H1 (cell line): Measurements from ENCODE around the gene GRID1. TPM values are rescaled to one million over a fixed set of nuclear protein-coding genes. Genes with fewer than 3 reads are reported as not detected.

Experiments used
- CTCF ChIA-PET: fragments of 300-600 bp; sonication (Branson Sonifier 250); formaldehyde crosslinking; loops from one replicate; lab custom pipeline; 2021; ENCODE audit not compliant: partially characterized antibody; lab: Charles Lee
- POLR2A ChIA-PET: fragments of 300-600 bp; sonication (Branson Sonifier 250); formaldehyde crosslinking; loops from one replicate; lab custom pipeline; 2021; ENCODE audit warnings: inconsistent platforms; ENCODE audit not compliant: partially characterized antibody; lab: Charles Lee
- DNase-seq, 2 experiments: peaks; one replicate each; pipeline versions ENCODE4 v3.0.0 to v3.0.0-alpha.2; 2010 to 2022; ENCODE audit warnings: low spot score in 2 of 2, low read depth in 1 of 2, mixed read lengths in 1 of 2
- FAIRE-seq: peaks from 2 replicates; lab custom pipeline; 2011; peaks lifted over from hg19 to GRCh38; lab: Jason Lieb, UNC
- H2AFZ ChIP-seq: 2 replicates; pipeline ENCODE4 v1.8.1; 2012; ENCODE audit warnings: low read length, inconsistent platforms
- H2AK5ac ChIP-seq: 2 replicates; pipeline ENCODE4 v1.6.1; 2013; ENCODE audit warnings: low read depth, low read length
- H2BK120ac ChIP-seq: replicated peaks from 2 replicates; pipeline ENCODE3; 2013; ENCODE audit warnings: low read depth, low read length, inconsistent platforms
- H2BK12ac ChIP-seq: 2 replicates; pipeline ENCODE4 v1.6.1; 2013; ENCODE audit warnings: low read depth, low read length
- H2BK15ac ChIP-seq: 2 replicates; pipeline ENCODE4 v1.6.1; 2013; ENCODE audit warnings: low read length
- H2BK20ac ChIP-seq: 2 replicates; pipeline ENCODE4 v1.6.1; 2013; ENCODE audit warnings: low read length
- H2BK5ac ChIP-seq: 2 replicates; pipeline ENCODE4 v1.6.1; 2013; ENCODE audit warnings: low read depth, low read length
- H3K14ac ChIP-seq: 2 replicates; pipeline ENCODE4 v1.6.1; 2013; ENCODE audit warnings: inconsistent platforms; ENCODE audit not compliant: insufficient read length
- H3K18ac ChIP-seq: 2 replicates; pipeline ENCODE4 v1.6.1; 2013; ENCODE audit warnings: low read length; ENCODE audit errors: extremely low read depth
- H3K23ac ChIP-seq: 2 replicates; pipeline ENCODE4 v1.6.1; 2013; ENCODE audit warnings: inconsistent platforms; ENCODE audit not compliant: insufficient read length
- H3K23me2 ChIP-seq: 2 replicates; pipeline ENCODE4 v1.6.1; 2013; ENCODE audit warnings: low read depth, low read length
- H3K27ac ChIP-seq: 2 replicates; pipeline ENCODE4 v1.6.1; 2011; ENCODE audit warnings: low read depth, low read length, inconsistent platforms
- H3K27me3 ChIP-seq, 4 experiments: replicated peaks in 1 of 4; 1 replicate in 1 of 4; 2 replicates in 3 of 4; pipeline versions ENCODE4 v1.6.1 to v1.8.1; 2011 to 2013; ENCODE audit warnings: low read length in 3 of 4, mild to moderate bottlenecking in 3 of 4, inconsistent platforms in 2 of 4, mixed read lengths in 2 of 4, moderate library complexity in 1 of 4; ENCODE audit not compliant: control insufficient read depth in 3 of 4, insufficient read depth in 3 of 4; ENCODE audit errors: extremely low read depth in 1 of 4
- H3K36me3 ChIP-seq, 4 experiments: 2 replicates each; pipeline versions ENCODE4 v1.6.1 to v1.8.1; 2011 to 2013; ENCODE audit warnings: mild to moderate bottlenecking in 4 of 4, low read length in 3 of 4, moderate library complexity in 2 of 4, control low read depth in 1 of 4, inconsistent platforms in 1 of 4; ENCODE audit not compliant: insufficient read depth in 4 of 4, control insufficient read depth in 2 of 4
- H3K4ac ChIP-seq: replicated peaks from 2 replicates; pipeline ENCODE3; 2013; ENCODE audit warnings: low read length, low read depth, mixed read lengths, inconsistent platforms; ENCODE audit not compliant: insufficient read length
- H3K4me1 ChIP-seq, 4 experiments: replicated peaks in 1 of 4; 1 replicate in 1 of 4; 2 replicates in 3 of 4; pipeline versions ENCODE4 v1.6.1 to v1.8.1; 2011 to 2013; ENCODE audit warnings: low read length in 3 of 4, inconsistent platforms in 2 of 4, mixed read lengths in 1 of 4; ENCODE audit not compliant: insufficient read depth in 4 of 4, control insufficient read depth in 3 of 4
- H3K4me2 ChIP-seq, 2 experiments: 2 replicates each; pipeline versions ENCODE4 v1.6.1 to v1.8.1; 2011 to 2013; ENCODE audit warnings: low read depth in 2 of 2, low read length in 2 of 2, control low read depth in 1 of 2, inconsistent platforms in 1 of 2, mild to moderate bottlenecking in 1 of 2; ENCODE audit not compliant: insufficient read depth in 1 of 2
- H3K4me3 ChIP-seq, 4 experiments: fragments of 200-600, 300-600 bp in 1 of 4; sonication (generic), shearing (Covaris generic), sonication (Bioruptor Twin) in 1 of 4; 2 replicates each; pipeline versions ENCODE4 v1.5.1 to v1.8.1; 2011 to 2016; ENCODE audit warnings: low read length in 4 of 4, low read depth in 3 of 4, control low read depth in 2 of 4, inconsistent platforms in 2 of 4, mild to moderate bottlenecking in 2 of 4, mixed read lengths in 1 of 4, moderate library complexity in 1 of 4; ENCODE audit not compliant: insufficient read depth in 2 of 4; ENCODE audit errors: extremely low read depth in 1 of 4
- H3K56ac ChIP-seq: replicated peaks from 2 replicates; pipeline ENCODE3; 2013; ENCODE audit warnings: low read depth, mild to moderate bottlenecking, mixed read lengths, low read length, inconsistent platforms; ENCODE audit not compliant: insufficient read length
- H3K79me1 ChIP-seq: 2 replicates; pipeline ENCODE4 v1.6.1; 2013; ENCODE audit warnings: low read depth, low read length, control low read depth
- H3K79me2 ChIP-seq, 2 experiments: 2 replicates each; pipeline versions ENCODE4 v1.6.1 to v1.8.1; 2012 to 2013; ENCODE audit warnings: low read length in 2 of 2, mild to moderate bottlenecking in 2 of 2, inconsistent platforms in 1 of 2; ENCODE audit not compliant: insufficient read depth in 2 of 2, control insufficient read depth in 1 of 2
- H3K9ac ChIP-seq, 4 experiments: replicated peaks in 1 of 4; 1 replicate in 1 of 4; 2 replicates in 3 of 4; pipeline versions ENCODE4 v1.6.1 to v1.8.1; 2011 to 2013; ENCODE audit warnings: low read depth in 3 of 4, low read length in 3 of 4, control low read depth in 2 of 4, mild to moderate bottlenecking in 2 of 4, moderate library complexity in 2 of 4, inconsistent platforms in 1 of 4; ENCODE audit errors: extremely low read depth in 1 of 4
- H3K9me3 ChIP-seq, 2 experiments: 2 replicates each; pipeline versions ENCODE4 v1.6.1 to v1.8.1; 2012 to 2013; ENCODE audit warnings: mild to moderate bottlenecking in 2 of 2, moderate library complexity in 2 of 2, control low read depth in 1 of 2, inconsistent platforms in 1 of 2, low read depth in 1 of 2, low read length in 1 of 2, mixed read lengths in 1 of 2; ENCODE audit not compliant: insufficient read depth in 2 of 2
- H4K20me1 ChIP-seq, 2 experiments: replicated peaks in 1 of 2; 2 replicates each; pipeline versions ENCODE3 to v1.8.1; 2011 to 2013; ENCODE audit warnings: inconsistent platforms in 2 of 2, low read length in 2 of 2, mild to moderate bottlenecking in 1 of 2; ENCODE audit not compliant: insufficient read depth in 2 of 2, control insufficient read depth in 1 of 2
- H4K5ac ChIP-seq: 2 replicates; pipeline ENCODE4 v1.6.1; 2013; ENCODE audit warnings: low read length, low read depth, mixed read lengths, inconsistent platforms; ENCODE audit not compliant: insufficient read length
- H4K8ac ChIP-seq: 2 replicates; pipeline ENCODE4 v1.8.0; 2013; ENCODE audit warnings: mild to moderate bottlenecking, moderate library complexity, low read length, inconsistent platforms; ENCODE audit not compliant: insufficient read depth; ENCODE audit errors: extremely low read depth
- H4K91ac ChIP-seq: replicated peaks from 2 replicates; pipeline ENCODE3; 2013; ENCODE audit warnings: low read length, mixed read lengths, inconsistent platforms; ENCODE audit not compliant: insufficient read length
- CTCF ChIP-seq, 3 experiments: IDR thresholded peaks; 1 replicate in 2 of 3; 2 replicates in 1 of 3; pipeline versions ENCODE4 v1.5.1 to v1.6.1; 2011; ENCODE audit warnings: low read length in 3 of 3, mild to moderate bottlenecking in 3 of 3, inconsistent platforms in 2 of 3, low read depth in 1 of 3, moderate library complexity in 1 of 3; ENCODE audit not compliant: insufficient read depth in 1 of 3; ENCODE audit errors: control extremely low read depth in 1 of 3
- RAD21 ChIP-seq, 2 experiments: IDR thresholded peaks in 1 of 2; conservative IDR thresholded peaks in 1 of 2; 2 replicates each; pipeline ENCODE4 v1.6.1; 2011; ENCODE audit warnings: low read depth in 2 of 2, low read length in 2 of 2, improper control_type of control experiment in 1 of 2, inconsistent platforms in 1 of 2, mild to moderate bottlenecking in 1 of 2, moderate library complexity in 1 of 2
- RXRA ChIP-seq: IDR thresholded peaks from 2 replicates; pipeline ENCODE4 v1.6.1; 2011; ENCODE audit warnings: low read depth, mild to moderate bottlenecking, low read length, moderate library complexity; ENCODE audit not compliant: insufficient read depth
- SIRT6 ChIP-seq: IDR thresholded peaks from one replicate; pipeline ENCODE4 v1.7.1; 2012; ENCODE audit warnings: low read length, inconsistent platforms
- WGBS, 2 experiments: shearing (Covaris generic) in 1 of 2; methylation state at CpG; one replicate each; pipeline versions ENCODE4 v1.1.6 to v1.1.7; 2013 to 2015; ENCODE audit warnings: low lambda C conversion rate in 2 of 2, mixed read lengths in 2 of 2, inconsistent platforms in 1 of 2, low coverage in 1 of 2, missing lambda C conversion rate in 1 of 2; ENCODE audit not compliant: insufficient replicate concordance in 2 of 2, insufficient coverage in 1 of 2, insufficient read length in 1 of 2; ENCODE audit errors: extremely low coverage in 1 of 2, missing lambda C conversion rate in 1 of 2; 5-methylcytosine and 5-hydroxymethylcytosine counted together
- polyA plus RNA-seq, 7 experiments: library from polyadenylated mRNA; depleted of rRNA in 3 of 7; stranded (reverse) in 5 of 7; unstranded in 2 of 7; fragments of >200 nt in 5 of 7; fragments of 200-250 nt in 2 of 7; gene quantifications; 1 replicate in 5 of 7; 2 replicates in 1 of 7; 4 replicates in 1 of 7; pipeline versions ENCODE4 v1.2.1 to v1.2.3, GENCODE V29; 2011 to 2013; ENCODE audit warnings: missing spikeins in 2 of 7, mixed read lengths in 2 of 7
- total RNA-seq: library from RNA; stranded (reverse); fragmentation: NEBNext Ultra II Directional; extraction: Animal tissue kit (Norgen Biotek cat#: 25700); gene quantifications from 2 replicates; pipeline ENCODE4 v1.2.1, GENCODE V29; 2021

The GRID1 gene
- total and polyA plus RNA-seq, 2 of the 8 experiments (the other 6 are each of a cell fraction or from before 2014, with no cell fraction given) = 0.22 to 0.30 TPM

GRCh38 chr10:86371691-86372090 lies 5.1 kb upstream of the GRID1 start:
- no peak overlapping the region for H3K18ac ChIP-seq
- CTCF ChIA-PET = interaction anchor here (0.6 to 25.6 kb wide), 7 partner anchors 10 to 214 kb away, joined by 3 to 498 read pairs (median 3); no protein-coding TSS in a partner anchor
- FAIRE-seq = no peak

More at GRCh38 chr10:86371691-86372090, 5.1 kb upstream of the GRID1 start:
- WGBS, 2 experiments = 68% methylated on average over 5 of the region's 5 CpGs; no CpG with 5 or more reads in 1 of the 2 experiments
- Histone ChIP-seq H3K4ac (no peak overlapping the region), H3K9ac (no peak overlapping the region), H3K9me3 (no peaks in the 10 kb centered on the region), H2AFZ (no peak overlapping the region), H4K91ac (no peak overlapping the region), H3K36me3 (no peaks in the 10 kb centered on the region), H3K56ac (no peak overlapping the region), H4K5ac (no peak overlapping the region), H3K23ac (no peak overlapping the region), H2BK12ac (no peak overlapping the region), H2BK5ac (no peak overlapping the region), H3K4me1 (peaks cover 0 to 6% (median 3%) of the 10 kb centered on the region in 4 experiments; a peak in 4 of 7 replicates), H3K23me2 (peaks cover 8% of the 10 kb centered on the region; the same call in 1 of the 2 replicates), H4K20me1 (peaks cover 6 to 7% of the 10 kb centered on the region in 2 experiments), H2AK5ac (no peak overlapping the region), H3K4me3 (no peak overlapping the region), H3K27me3 (peaks cover 40 to 72% (median 49%) of the 10 kb centered on the region in 4 experiments), H2BK20ac (no peak overlapping the region), H2BK15ac (no peak overlapping the region), H3K4me2 (no peak overlapping the region), H3K27ac (no peak overlapping the region), H3K14ac (no peak overlapping the region), H4K8ac (no peak overlapping the region), H3K79me2 (no peaks in the 10 kb centered on the region), H3K79me1 (no peaks in the 10 kb centered on the region), H2BK120ac (no peak overlapping the region)
- DNase-seq = no peak
- TF ChIP-seq SIRT6 = no peak
- TF ChIP-seq RAD21 (IDR thresholded peaks at IDR 0.05 in 1 of 2, conservative IDR thresholded peaks at IDR 0.05 in 1 of 2; ENCODE audit: low read depth in 2 of 2, low read length in 2 of 2) = peak in 1 of 2 experiments; percentile 20; a peak in 1 of 4 replicates
- peak in 2 of 3 experiments; percentile 21 to 42; a peak in 2 of 4 replicates for TF ChIP-seq CTCF (IDR thresholded peaks at IDR 0.05; ENCODE audit: control extremely low read depth in 1 of 3, insufficient read depth in 1 of 3, low read depth in 1 of 3, low read length in 3 of 3)
- TF ChIP-seq RXRA = no peak
- POLR2A ChIA-PET = no interaction called here
